UCSD-AML1 (cell line): Measurements from ENCODE around the gene PKIG.

Experiments
- DNase-seq: peaks from one replicate; lab custom pipeline; 2025; ENCODE audit not compliant: unreplicated experiment; lab: John Stamatoyannopoulos, UW

Gene PKIG

DNA sequence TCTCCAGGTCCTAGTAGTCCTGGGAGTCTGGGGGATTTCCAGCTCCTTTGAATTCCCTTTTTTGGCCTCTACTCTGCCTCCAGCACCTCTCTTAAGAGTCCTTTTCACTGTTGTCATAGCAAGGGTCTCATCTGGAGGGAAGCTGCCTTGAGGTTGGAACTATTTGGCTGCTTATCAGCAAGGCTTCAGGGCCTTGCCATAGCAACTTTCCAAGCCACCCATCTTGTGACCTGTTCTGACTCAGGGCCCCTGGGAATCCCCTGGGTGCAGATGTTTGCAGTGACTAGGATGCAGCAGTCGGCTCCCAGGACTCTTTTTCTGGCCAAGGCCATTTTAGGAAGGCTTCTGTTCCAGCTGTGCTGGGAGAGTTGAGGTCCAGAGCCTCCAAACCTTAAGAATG, 12.4 kb downstream of the PKIG start:
- peak; percentile 38 for DNase-seq

- no peak for DNase-seq
Observed at GRCh38 chr20:44596010-44596409, 13.6 kb downstream of the PKIG start.

DNA sequence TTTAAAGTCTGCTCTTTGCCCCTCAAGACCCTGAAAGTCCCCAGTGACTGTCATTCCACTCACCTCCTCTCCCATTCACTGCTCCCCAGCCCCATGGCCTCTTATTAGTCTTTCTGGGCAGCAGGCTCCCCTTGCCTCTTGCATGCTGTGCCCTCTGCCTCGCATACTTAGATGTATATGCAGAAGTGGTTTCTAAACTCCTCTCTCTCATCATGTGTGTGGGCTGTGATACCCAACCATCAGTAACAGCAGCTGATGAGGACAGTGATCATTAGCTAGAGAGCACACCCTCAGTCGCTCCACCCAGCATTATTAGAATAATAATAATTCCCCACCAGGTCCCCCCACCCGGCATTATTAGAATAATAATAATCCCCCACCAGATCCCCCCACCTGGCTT, 14.5 kb downstream of the PKIG start:
- no peak for DNase-seq

- no peak for DNase-seq
Observed at GRCh38 chr20:44597516-44597915, 15.1 kb downstream of the PKIG start.

GRCh38 chr20:44597930-44598329, 15.6 kb downstream of the PKIG start:
- DNase-seq = no peak

DNA sequence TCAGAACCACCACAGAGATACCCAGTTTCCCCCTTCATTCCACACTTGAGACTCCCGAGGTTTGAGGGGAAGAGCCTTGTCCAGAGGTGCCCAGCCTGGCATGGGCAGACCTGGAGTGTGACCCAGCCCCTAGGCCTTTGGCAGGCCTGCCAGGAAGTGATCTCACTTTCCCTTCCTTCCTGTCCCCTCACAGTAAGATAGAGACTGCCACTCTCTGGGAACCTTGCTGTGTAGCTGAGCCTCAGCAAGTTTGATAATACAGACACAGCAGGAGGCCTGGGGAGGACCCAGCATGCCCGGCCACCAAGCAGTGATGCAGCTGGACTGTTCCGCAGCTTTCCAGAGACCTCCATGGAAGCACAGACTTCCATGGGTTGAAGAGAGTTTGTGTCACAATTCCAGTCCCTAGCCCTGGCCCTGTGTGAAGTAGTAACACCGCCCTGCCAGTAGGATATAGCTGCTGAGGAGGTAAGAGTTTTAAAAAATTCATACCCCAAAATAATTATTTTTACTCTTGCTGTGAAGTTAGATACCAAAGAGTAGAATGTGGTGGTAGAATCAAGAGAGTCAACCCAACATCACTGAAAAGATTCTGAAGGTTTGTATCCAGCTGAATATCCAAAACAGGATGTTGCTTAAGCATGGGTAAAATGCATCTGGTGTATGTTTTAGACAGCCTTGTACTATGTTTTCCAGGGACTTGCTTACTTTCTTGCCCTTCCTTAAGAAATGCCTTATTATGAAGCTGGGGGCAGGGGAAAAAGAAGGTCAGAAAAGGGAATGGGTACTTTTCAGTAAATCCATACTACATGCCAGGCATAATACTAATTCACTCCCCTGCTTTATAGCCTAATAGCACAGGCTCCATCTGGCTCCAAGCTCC, 16.3 kb downstream of the PKIG start:
- peak; percentile 61 for DNase-seq

GRCh38 chr20:44599715-44600114, 17.3 kb downstream of the PKIG start:
- no peak for DNase-seq

DNA sequence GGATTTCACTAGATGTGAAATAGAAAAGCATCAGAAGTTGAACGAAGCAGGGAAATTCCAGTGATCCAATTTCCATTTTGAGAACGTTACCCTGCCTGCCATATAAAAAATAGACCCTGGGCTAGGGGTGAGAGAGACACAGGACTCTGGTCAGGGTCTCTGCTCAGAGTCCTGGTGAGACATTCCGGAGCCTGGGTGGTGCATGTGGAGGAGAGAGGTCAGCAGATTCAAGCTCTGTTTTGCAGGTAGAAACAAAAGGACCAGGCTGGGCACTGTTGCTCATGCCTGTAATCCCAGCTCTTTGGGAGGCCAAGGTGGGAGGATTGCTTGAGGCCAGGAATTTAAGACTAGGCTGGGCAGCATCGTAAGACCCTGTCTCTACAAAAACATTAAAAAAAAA, 17.9 kb downstream of the PKIG start:
- DNase-seq = no peak

DNA sequence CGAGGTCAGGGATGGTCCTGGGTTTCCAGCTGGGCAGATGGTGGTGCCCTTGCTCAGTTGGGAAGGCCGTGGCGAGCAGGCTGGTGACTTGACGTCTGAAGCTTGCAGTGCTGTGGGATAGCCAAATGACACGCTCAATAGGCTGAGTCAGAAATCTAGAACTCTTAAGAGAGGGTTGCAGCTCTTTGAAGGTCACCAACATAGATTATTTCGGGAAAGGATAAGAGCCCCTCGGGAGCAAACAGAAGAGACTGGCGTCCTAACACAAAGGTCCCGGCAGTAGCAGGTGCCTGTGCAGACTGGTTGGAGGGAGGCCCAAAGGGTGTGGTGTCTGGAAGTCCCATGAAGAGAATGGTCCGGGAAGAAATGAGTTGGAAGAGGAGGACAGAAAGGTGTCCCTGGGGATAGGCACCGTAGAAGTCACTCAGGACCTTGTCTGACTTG, 18.4 kb downstream of the PKIG start:
- no peak for DNase-seq

- DNase-seq = no peak
Observed at GRCh38 chr20:44601236-44601671, 18.9 kb downstream of the PKIG start.

DNA sequence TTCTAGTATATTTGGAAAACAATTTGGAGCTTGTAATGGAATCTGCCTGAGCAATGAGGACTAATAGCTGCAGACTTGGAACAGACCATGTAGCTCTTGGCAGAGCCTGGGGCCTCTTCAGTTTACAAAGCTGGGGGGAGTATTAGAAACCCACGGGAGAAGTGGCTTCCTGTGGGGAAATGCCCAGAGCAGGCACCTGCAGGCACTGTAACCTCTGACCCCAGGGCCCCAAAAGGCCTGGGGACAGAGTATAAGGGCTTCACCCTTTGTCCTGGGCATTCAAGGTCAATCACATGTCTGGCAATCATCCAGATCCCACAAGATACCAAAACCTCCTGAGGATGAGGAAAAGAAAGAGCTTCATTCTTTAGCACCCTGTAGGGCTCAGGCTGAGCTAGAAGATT, 19.4 kb downstream of the PKIG start:
- no peak for DNase-seq

DNA sequence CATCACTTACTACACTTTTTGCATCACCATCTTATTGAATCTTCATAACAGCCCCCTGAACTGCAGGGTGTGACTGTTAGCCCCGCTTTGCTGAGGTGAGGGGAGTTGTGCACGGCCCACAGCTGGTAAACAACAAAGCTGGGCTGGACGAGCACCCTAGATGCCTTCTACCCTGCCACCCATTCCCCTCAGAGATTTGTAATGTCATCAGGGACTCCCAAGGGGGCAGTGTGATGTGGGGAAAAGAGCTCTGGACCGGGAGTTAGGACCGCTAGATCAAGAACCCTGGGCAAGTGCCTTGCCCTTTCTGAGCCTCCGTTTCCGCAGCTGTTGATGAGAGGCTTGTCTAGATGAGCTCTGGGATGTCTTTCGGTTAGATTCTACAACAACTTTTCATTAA, 20.9 kb downstream of the PKIG start:
- DNase-seq = no peak

DNA sequence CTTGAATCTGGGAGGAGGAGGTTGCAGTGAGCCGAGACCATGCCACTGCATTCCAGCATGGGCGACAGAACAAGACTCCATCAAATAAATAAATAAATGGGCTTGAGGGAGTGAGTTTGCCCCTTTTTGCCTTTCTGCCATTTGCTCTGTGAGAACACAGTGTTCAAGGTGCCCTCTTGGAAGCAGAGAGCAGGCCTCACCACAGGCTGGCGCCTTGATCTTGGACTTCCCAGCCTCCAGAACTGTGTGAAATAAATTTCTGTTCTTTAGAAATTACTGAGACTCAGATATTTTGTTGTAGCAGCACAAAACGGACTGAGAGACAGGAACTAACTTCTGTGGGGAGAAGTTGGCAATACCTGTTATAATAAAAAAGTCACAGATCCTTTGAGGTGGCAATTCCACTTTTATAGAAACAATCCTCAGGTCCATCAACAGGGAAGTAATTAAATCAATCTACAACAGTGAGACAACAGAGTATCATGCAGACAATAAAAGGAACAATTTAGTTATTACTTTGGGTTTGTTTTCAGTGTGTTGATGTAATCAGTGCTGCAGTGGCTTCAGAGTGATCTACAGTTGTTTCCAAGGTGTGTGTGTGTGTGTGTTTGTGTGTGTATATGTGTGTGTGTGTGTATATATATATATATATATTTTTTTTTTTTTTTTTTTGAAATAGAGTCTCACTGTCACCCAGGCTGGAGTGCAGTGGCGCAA, 24.5 kb downstream of the PKIG start:
- DNase-seq = no peak

DNA sequence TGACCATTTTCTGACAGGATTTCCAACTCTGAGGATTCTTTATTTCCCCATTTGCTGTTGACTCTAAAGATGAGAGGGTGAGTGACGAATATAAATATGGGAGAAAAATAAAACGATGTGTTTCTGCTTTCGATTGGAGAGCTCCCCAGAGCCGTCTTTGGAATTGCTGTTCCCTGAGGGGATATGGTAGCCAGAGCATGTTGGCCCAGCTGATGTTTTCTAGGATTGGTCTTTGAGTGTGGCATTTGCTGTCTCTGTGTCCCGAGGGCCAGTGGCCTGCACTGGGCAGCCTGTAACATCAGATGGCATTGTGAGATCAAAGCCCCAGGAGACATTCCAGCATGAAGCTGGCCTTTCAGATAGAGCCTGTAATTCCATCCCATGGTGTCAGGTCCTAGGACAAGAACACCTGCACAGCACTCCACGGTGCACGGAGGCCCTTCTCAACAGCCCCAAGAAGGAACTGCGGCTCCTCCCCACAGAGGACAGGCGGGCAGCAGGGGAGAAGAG, 26.7 kb downstream of the PKIG start:
- no peak for DNase-seq

- DNase-seq = peak; percentile 85
Observed at GRCh38 chr20:44609516-44610312, 27.3 kb downstream of the PKIG start.

- no peak for DNase-seq
Observed at GRCh38 chr20:44610313-44610962, 28.1 kb downstream of the PKIG start.

DNA sequence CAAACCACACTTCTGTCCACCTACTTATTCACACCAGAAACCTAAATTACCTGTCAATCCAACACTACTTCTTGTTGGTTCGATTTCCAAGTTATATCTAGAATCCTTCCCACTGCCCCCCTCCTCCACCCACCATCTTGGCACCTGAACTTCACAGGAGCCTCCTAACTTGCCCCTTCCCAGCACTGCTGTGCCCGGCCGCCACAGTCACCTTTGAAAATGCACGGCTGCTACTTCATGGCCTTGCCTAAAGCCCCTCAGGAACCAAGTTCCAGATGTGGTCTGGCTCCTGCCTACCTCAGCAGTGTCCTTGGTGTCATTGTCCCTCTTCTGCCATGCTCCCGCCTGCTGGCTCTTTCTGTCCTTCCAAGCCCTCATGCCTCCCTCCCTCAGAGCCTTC, 31.2 kb downstream of the PKIG start:
- no peak for DNase-seq

DNA sequence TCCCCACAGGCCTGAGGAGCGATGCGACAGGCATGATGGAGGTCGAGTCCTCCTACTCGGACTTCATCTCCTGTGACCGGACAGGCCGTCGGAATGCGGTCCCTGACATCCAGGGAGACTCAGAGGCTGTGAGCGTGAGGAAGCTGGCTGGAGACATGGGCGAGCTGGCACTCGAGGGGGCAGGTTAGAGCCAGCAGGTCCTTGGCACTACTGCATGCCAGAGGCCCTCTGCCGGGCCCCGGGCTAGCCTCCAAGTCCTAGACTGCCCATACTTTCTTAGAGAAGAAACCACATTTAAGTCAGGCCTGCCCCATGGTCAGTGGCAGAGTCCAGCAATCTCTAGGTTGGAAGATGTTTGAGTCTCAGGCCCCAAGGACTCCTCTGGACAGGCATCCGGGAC, 32.1 kb downstream of the PKIG start:
- DNase-seq = no peak

DNA sequence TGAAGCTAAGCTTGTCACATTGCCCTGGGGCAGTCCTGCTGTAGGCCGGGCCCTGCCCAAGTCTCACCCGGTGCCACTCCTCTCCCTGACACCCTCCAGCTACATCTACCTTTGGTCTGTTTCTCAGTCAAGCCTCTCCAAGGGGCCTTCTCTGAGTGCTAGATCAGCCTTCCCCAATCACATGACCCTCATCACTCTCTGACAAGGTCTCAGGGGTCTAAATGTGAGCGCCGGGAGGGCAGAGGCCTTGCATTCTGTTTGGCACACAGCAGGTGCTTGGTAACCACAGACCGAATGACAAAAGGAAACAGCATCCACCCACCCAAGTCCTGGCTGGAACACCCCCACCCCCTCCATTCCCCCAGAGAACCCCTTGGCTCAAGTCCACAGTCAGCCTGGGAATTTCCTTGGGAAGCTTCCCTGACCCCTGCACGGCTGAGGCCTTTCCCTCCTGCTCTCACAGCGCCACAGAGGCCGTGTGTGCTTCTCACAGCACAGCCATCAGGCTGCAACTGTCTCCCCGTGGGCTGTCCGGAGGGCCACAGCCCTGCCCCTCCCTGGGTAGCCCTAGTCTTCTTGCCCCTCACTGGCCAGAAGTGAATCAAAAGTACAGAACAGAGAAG, 32.9 kb downstream of the PKIG start:
- no peak for DNase-seq

GRCh38 chr20:44615876-44616603, 33.7 kb downstream of the PKIG start:
- no peak for DNase-seq
